GM19099 (cell line): Measurements from ENCODE around the gene WSCD1.

Source experiments
- POLR2A ChIP-seq: IDR thresholded peaks from 3 replicates; pipeline ENCODE4 v1.6.1; 2011; ENCODE audit warnings: low read depth; ENCODE audit not compliant: insufficient read length; ENCODE audit errors: extremely low read depth

WSCD1 gene

GRCh38 chr17:6069539-6070429 is at the start of gene WSCD1:
WSCD1 (plus strand) TSS chr17:6070379; CDS start chr17:6080659, 10,280 bp downstream.
- TF ChIP-seq POLR2A, result no peak

DNA sequence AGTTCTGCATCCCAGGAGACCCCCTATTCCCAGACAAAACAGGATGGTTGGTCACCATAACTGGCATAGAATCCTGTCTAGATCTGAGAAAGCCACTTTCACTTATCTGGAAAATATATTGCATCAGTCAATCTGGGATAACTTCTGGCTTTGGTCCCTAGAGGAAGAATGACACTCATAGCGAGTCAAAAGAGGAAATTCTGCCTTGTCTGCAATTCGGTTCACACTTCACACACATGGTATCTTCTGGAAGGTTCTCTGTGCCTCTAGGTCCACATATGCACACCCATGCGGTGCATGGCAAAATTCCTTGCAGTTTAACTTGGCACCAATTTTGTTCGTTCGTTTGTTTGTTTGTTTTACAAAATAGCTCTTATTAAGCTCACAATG is 49.2 kb upstream of the WSCD1 start:
- no peak for TF ChIP-seq POLR2A

- no peak for TF ChIP-seq POLR2A
These were observed 48.6 kb upstream of the WSCD1 start for GRCh38 chr17:6021627-6022026.

DNA sequence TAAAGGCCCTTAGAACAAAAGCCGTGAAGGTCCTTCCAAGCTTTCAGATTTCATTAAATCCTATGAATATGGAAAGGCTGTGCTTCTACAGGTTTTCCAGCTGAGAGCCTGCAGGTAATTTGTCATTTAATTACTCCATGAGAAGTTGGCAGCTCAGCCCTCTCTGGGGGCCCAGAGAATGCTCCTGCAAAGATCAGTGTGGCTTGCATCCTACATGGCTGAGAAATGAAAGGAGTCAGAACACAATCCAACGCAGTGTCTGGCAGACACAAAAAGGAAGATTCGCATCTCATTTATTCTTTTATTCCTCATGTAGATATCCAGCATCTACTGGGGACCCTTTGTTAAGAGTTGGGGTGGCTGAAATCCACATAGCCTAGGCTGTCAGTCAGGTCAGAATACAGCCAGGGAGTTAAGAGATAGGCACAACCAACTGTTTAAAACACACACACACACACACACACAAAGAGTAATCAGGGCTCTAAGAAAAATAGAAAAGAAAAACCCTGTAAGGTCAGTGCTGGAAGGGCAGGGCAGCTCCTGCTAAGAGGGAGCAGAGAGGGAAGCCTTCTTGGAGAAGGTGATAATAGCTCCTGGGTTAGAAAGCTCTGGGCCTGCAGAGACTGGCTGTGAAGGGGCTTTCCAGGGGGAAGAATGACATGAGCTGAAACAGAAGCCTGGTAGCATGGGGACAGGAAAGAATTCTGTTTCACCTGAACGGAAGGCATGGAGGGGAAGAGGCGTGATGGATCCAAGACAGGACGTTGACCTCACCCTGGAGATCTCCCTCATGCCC is 46.9 kb upstream of the WSCD1 start:
- no peak for TF ChIP-seq POLR2A

DNA sequence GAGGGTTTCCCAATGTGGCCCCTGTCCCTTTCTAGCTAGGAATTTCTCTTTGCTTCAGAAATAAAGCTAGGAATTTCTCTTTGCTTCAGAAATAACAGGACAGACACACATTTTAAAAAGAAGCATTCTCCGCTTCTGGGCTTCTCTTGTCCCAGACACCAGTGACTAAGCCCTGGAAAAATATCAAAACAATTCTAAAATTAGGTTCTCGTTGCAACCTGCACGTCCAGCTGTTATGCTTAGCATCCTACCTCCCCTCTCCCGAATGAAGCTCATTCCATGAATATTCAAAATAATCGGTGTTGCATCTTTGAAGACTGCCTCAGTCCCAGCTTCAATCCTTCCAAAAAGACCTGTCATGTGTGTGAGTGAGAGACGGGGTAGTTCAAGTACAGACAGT is 45.6 kb upstream of the WSCD1 start:
- no peak for TF ChIP-seq POLR2A

DNA sequence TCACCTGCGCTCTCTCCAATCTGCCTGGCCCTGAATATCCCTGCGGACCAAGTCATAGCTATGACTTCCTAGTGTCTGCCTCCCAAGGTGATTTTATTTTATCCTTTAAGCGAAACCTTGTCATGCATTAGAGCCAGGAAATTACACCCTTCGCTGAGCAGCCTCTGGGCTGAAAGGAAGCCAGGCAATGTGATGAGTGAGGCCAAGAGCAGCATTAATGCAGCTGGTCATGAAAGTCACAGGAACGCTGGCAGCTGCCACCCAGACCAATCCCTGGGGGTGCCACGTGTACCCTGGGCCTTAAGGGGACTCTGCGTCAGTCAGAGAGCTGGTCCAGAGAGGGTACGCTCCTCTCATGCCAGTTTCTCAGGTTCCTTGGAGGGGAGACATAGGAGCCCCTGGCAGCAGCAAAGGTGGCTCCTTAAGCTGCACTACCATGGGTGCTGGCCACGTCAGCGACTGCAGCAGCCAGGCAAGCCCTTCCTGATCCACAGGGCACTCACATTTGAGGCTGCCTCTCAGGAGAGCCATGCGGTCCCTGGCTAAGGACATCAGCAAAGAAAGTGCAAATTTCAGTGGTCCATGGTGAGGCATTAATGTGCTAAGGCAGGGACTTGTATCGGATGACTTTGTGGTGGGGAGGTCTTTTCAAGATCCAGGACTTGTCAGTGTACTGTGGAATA is 42.7 kb upstream of the WSCD1 start:
- no peak for TF ChIP-seq POLR2A

DNA sequence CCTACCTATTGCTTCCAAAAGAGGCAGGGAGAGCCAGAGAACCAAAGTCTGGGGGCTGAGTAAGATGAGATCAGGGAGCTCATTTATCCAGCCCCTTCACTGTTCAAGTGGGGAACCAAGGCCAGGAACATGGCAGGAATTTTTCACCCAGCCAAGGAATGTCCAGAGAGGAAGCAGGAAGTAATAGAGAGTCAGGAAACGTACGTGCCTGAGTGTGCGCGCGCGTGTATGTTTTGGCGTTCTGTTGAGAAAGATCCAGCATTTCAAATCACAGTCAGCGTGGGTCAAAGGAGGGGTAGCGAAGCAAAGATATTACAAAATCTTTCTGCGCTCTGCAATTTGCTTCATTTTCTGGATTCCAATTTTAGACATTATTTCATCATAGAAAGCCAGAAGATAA is 41.9 kb upstream of the WSCD1 start:
- no peak for TF ChIP-seq POLR2A

DNA sequence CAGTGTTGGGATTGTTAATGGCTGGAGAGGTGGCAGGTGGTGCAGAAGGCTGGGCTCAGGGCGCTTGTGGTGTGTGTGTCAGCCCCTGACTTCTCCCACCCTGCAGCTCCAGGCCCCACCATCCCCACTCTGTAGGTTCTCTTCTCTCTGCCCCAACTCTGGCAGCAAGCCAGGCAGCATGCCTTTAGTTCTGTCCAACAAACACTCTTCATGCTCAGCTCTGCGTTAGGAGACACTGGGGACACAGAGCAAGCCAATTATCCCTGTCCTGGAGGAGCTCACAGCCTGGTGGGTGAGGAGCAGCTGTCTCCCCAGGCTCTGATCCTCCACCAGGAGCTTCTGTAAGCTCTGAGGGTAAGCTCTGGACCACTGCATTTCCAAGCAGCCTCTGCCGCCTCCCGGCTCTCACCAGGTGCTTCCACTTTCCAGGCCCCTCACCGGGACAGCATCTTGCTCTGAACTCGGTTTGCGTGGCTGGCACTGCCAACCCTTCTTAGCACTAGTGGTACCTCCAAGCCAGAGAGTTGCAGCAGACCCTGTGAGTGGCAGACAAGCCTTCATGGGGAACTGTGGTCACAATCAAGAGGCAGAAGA is 34.3 kb upstream of the WSCD1 start:
- no peak for TF ChIP-seq POLR2A

GRCh38 chr17:6040504-6040903 is 29.7 kb upstream of the WSCD1 start:
- TF ChIP-seq POLR2A, result no peak

DNA sequence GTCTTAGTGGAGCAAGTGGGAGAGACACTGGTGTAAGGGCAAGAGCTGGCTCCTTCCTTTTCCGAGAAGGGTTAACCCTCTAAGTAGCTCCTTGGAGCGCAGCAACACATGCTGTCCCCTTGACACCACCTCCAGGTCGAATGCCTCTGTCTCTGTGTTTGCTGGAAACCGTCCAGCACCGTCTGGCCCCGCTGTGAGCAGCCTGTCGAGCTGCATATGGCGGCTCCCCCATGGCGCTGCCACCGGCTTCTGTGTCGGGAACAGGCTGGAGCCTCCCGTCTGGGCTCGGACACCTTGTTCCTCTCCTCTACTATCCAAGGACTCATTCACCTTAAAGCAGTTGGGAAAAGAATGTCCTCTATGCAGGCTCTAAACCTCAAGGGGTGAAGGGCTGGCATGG is 28.9 kb upstream of the WSCD1 start:
- no peak for TF ChIP-seq POLR2A

- no peak for TF ChIP-seq POLR2A
These were observed 26.8 kb upstream of the WSCD1 start for GRCh38 chr17:6043405-6043804.

DNA sequence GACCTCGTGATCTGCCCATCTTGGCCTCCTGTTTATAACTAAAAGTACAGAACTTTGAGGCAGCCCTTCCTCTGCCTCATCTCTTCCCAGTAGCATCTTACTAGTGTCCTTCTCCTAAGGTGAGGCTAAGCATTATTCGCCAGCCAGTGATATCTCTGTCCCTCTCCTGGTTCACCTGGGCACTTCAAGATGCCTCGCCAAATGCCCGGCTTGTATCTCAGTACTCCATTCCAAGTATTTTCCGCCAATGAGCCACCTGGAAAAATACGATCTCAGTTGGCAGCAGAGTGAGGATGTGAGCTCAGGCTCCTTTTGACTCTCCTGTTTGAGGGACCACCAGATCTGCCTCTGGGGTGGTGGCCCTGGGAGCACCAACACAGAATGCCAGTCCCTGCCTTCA is 25.9 kb upstream of the WSCD1 start:
- no peak for TF ChIP-seq POLR2A

DNA sequence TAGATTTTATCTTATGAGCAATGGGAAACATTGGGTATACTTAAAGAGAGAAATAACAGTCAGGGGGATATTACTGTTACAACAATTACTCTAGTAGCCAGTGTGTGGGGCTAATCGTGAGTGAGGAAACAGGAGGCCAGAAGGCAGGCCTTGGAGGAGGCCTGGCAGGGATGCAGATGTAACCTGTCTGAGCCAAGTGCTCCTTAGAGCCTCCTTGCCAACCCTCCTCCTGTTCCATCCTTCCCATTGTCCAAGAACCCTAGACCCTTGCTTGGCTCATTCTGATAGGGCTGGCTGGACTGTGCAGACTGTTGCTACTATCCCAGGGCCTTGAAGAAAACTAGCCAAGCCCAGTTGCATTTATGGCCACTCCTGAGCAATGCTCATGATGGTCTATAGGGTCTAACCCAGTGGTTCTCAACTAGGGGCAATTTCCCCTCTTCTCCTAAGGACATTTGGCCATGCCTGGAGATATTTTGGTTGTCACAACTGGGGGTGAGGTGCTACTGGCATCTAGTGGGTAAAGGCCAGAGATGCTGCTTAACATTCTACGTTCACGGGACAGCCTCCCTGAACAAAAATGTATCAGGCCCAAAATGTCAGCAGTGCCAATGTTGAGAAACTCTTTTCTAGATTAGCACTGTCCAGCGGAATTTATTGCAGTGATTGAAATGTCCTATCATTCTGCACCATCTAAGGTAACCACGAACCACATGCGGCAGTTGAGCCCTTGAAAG is 24.4 kb upstream of the WSCD1 start:
- TF ChIP-seq POLR2A, result no peak

DNA sequence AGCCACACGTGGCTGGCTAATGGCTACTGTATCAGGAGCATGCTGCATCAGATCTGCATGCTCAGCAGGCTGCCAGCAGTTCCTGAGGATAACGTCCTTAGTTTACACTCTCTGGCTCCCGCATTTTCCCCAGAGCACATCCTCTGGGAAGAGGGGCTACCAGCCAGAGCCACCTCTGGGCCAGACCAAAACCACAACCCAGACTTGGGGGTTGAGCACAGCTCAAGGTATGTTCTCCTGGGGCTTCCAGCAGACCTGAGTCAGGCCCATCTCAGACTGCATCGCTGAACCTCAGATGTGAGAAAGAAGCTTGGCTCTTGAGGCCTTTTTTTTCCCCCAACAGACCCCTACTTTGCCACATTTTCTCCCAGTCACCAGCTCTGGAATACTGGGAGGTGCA is 23.7 kb upstream of the WSCD1 start:
- TF ChIP-seq POLR2A, result no peak
